GM19395 (cell line): ENCODE data around the gene COL26A1.

Source experiments
- ATAC-seq: cut with Tn5 transposase; IDR thresholded peaks from one replicate; pipeline ENCODE4 v1.9.1; 2021; ENCODE audit warnings: mild to moderate bottlenecking, moderate library complexity; ENCODE audit not compliant: unreplicated experiment

The COL26A1 gene

GRCh38 chr7:101529560-101529959 is 166.9 kb downstream of the COL26A1 start:
- ATAC-seq, result no peak

GRCh38 chr7:101531726-101532357 is 169.2 kb downstream of the COL26A1 start:
- no peak for ATAC-seq

- no peak for ATAC-seq
Measured at GRCh38 chr7:101532400-101533102, 169.9 kb downstream of the COL26A1 start.

GRCh38 chr7:101533103-101533465 is 170.4 kb downstream of the COL26A1 start:
- no peak for ATAC-seq

GRCh38 chr7:101534015-101534803 is 171.5 kb downstream of the COL26A1 start:
- ATAC-seq, result no peak

GRCh38 chr7:101534873-101535272 is 172.2 kb downstream of the COL26A1 start:
- no peak for ATAC-seq

- no peak for ATAC-seq
Measured at GRCh38 chr7:101535351-101535751, 172.7 kb downstream of the COL26A1 start.

GRCh38 chr7:101536232-101536631 is 173.6 kb downstream of the COL26A1 start:
- ATAC-seq, result no peak

GRCh38 chr7:101536668-101537067 is 174.0 kb downstream of the COL26A1 start:
- ATAC-seq, result no peak

- ATAC-seq, result no peak
Measured at GRCh38 chr7:101537205-101537604, 174.5 kb downstream of the COL26A1 start.

- ATAC-seq, result no peak
Measured at GRCh38 chr7:101537935-101538595, 175.4 kb downstream of the COL26A1 start.

GRCh38 chr7:101538596-101539459 is 176.2 kb downstream of the COL26A1 start:
- no peak for ATAC-seq

- no peak for ATAC-seq
Measured at GRCh38 chr7:101539784-101540183, 177.1 kb downstream of the COL26A1 start.

GRCh38 chr7:101542527-101543241 is 180.0 kb downstream of the COL26A1 start:
- ATAC-seq, result no peak

- ATAC-seq, result no peak
Measured at GRCh38 chr7:101543242-101543766, 180.6 kb downstream of the COL26A1 start.

GRCh38 chr7:101543846-101544245 is 181.2 kb downstream of the COL26A1 start:
- ATAC-seq, result no peak

- no peak for ATAC-seq
Measured at GRCh38 chr7:101545441-101546190, 182.9 kb downstream of the COL26A1 start.

- ATAC-seq, result no peak
Measured at GRCh38 chr7:101546308-101546936, 183.7 kb downstream of the COL26A1 start.
